Ishikawa (cell line): ENCODE measurements around the gene DPYD.

Source experiments
- CEBPB ChIP-seq: IDR thresholded peaks from 2 replicates; pipeline ENCODE4 v1.6.1; 2012
- FOXM1 ChIP-seq: IDR thresholded peaks from 2 replicates; pipeline ENCODE4 v1.6.1; 2012; ENCODE audit warnings: low read depth, borderline replicate concordance
- MAX ChIP-seq: IDR thresholded peaks from 2 replicates; pipeline ENCODE4 v1.6.1; 2012
- RAD21 ChIP-seq: IDR thresholded peaks from 2 replicates; pipeline ENCODE4 v1.6.1; 2012; ENCODE audit warnings: low read depth
- REST ChIP-seq: IDR thresholded peaks from 2 replicates; pipeline ENCODE4 v1.6.1; 2012; ENCODE audit warnings: low read depth, mild to moderate bottlenecking
- YY1 ChIP-seq: IDR thresholded peaks from 2 replicates; pipeline ENCODE4 v1.6.1; 2012; ENCODE audit warnings: low read depth

- TF ChIP-seq MAX (no peak), CEBPB (no peak), REST (no peak), FOXM1 (no peak), YY1 (no peak), RAD21 (no peak)
Measured at GRCh38 chr1:97621955-97622354, 298.9 kb downstream of the DPYD start.
